BLaER1 (cell line): ENCODE measurements around the gene TTC34.

Experiments
- H3K27ac ChIP-seq: shearing (Covaris generic); formaldehyde crosslinking; 2 replicates; pipeline ENCODE4 v1.8.1; 2022
- H3K27me3 ChIP-seq: shearing (Covaris generic); formaldehyde crosslinking; 2 replicates; pipeline ENCODE4 v1.8.1; 2022
- H3K36me3 ChIP-seq: shearing (Covaris generic); formaldehyde crosslinking; 2 replicates; pipeline ENCODE4 v1.8.1; 2022
- H3K4me1 ChIP-seq: shearing (Covaris generic); formaldehyde crosslinking; 2 replicates; pipeline ENCODE4 v1.8.1; 2022
- H3K4me2 ChIP-seq: shearing (Covaris generic); formaldehyde crosslinking; 2 replicates; pipeline ENCODE4 v1.8.1; 2022
- H3K4me3 ChIP-seq: shearing (Covaris generic); formaldehyde crosslinking; 2 replicates; pipeline ENCODE4 v1.8.1; 2022
- H3K9ac ChIP-seq: shearing (Covaris generic); formaldehyde crosslinking; 2 replicates; pipeline ENCODE4 v1.8.1; 2022
- H3K9me3 ChIP-seq: shearing (Covaris generic); formaldehyde crosslinking; 2 replicates; pipeline ENCODE4 v1.8.1; 2022
- H4K20me1 ChIP-seq: shearing (Covaris generic); formaldehyde crosslinking; 2 replicates; pipeline ENCODE4 v1.8.1; 2022
- Cebpa-rat ChIP-seq: shearing (Covaris generic); IDR thresholded peaks from 2 replicates; pipeline ENCODE4 v1.8.1; 2022

TTC34 gene

GRCh38 chr1:2590233-2591141, 211.0 kb downstream of the TTC34 start:
- H3K27ac ChIP-seq: no peak overlapping the region
- H3K27me3 ChIP-seq: peaks cover 3% of the 10 kb centered on the region; the same call in 1 of the 2 replicates
- no peak overlapping the region for H3K4me2 ChIP-seq
- no peak overlapping the region for H3K9ac ChIP-seq
- peaks cover 9% of the 10 kb centered on the region for H3K36me3 ChIP-seq
- peaks cover 20% of the 10 kb centered on the region for H4K20me1 ChIP-seq
- no peak for TF ChIP-seq Cebpa-rat
- H3K4me3 ChIP-seq: no peak overlapping the region
- H3K9me3 ChIP-seq: no peaks in the 10 kb centered on the region
- H3K4me1 ChIP-seq: peaks cover 56% of the 10 kb centered on the region

GRCh38 chr1:2589431-2590232, 211.9 kb downstream of the TTC34 start:
- Histone ChIP-seq H4K20me1 (peaks cover 20% of the 10 kb centered on the region), H3K4me3 (no peak overlapping the region), H3K27ac (no peak overlapping the region), H3K9me3 (no peaks in the 10 kb centered on the region), H3K9ac (no peak overlapping the region), H3K4me2 (peak overlapping the region; percentile 99), H3K27me3 (peaks cover 3% of the 10 kb centered on the region; the same call in 1 of the 2 replicates), H3K4me1 (peaks cover 63% of the 10 kb centered on the region), H3K36me3 (peaks cover 9% of the 10 kb centered on the region)
- TF ChIP-seq Cebpa-rat: no peak

GRCh38 chr1:2588661-2589430, 212.6 kb downstream of the TTC34 start:
- Histone ChIP-seq H3K4me1 (peaks cover 63% of the 10 kb centered on the region), H3K9ac (0 out of 2 replicates have a peak overlapping the region, but pooled peaks have one; percentile 34), H3K27ac (no peak overlapping the region), H3K4me2 (peak overlapping the region; percentile 99), H4K20me1 (peaks cover 20% of the 10 kb centered on the region), H3K36me3 (peaks cover 9% of the 10 kb centered on the region), H3K9me3 (no peaks in the 10 kb centered on the region), H3K4me3 (no peak overlapping the region), H3K27me3 (peaks cover 3% of the 10 kb centered on the region; the same call in 1 of the 2 replicates)
- no peak for TF ChIP-seq Cebpa-rat

- Histone ChIP-seq H3K36me3 (peaks cover 9% of the 10 kb centered on the region), H3K4me3 (peak overlapping the region; percentile 77), H4K20me1 (peaks cover 20% of the 10 kb centered on the region), H3K27ac (no peak overlapping the region), H3K9ac (0 out of 2 replicates have a peak overlapping the region, but pooled peaks have one; percentile 34), H3K4me1 (peaks cover 63% of the 10 kb centered on the region), H3K4me2 (peak overlapping the region; percentile 99), H3K9me3 (no peaks in the 10 kb centered on the region), H3K27me3 (peaks cover 3% of the 10 kb centered on the region; the same call in 1 of the 2 replicates)
- TF ChIP-seq Cebpa-rat: no peak
These were observed 213.5 kb downstream of the TTC34 start for GRCh38 chr1:2587860-2588571.

- Histone ChIP-seq H3K4me2 (peak overlapping the region; percentile 99), H3K27me3 (peaks cover 3% of the 10 kb centered on the region; the same call in 1 of the 2 replicates), H3K36me3 (peaks cover 9% of the 10 kb centered on the region), H3K27ac (peak overlapping the region; percentile 51), H3K4me1 (peaks cover 65% of the 10 kb centered on the region), H4K20me1 (peaks cover 20% of the 10 kb centered on the region), H3K9ac (peak overlapping the region; percentile 78), H3K9me3 (no peaks in the 10 kb centered on the region), H3K4me3 (peak overlapping the region; percentile 77)
- TF ChIP-seq Cebpa-rat: no peak
These were observed 214.2 kb downstream of the TTC34 start for GRCh38 chr1:2587071-2587859.

GRCh38 chr1:2586154-2587070, 215.1 kb downstream of the TTC34 start, which contains the start of gene PRXL2B:
Gene PRXL2B (plus strand): TSS chr1:2586777. CDS start chr1:2586886, 109 bp downstream.
- TF ChIP-seq Cebpa-rat: no peak
- peak within 1 kb of the TSS; percentile 98 for H3K27ac ChIP-seq

More at GRCh38 chr1:2586154-2587070, 215.1 kb downstream of the TTC34 start, which contains the start of gene PRXL2B:
- Histone ChIP-seq H3K27me3 (peaks cover 3% of the 10 kb centered on the region; the same call in 1 of the 2 replicates), H3K4me3 (peak within 1 kb of the TSS; percentile 77), H4K20me1 (peaks cover 20% of the 10 kb centered on the region), H3K4me1 (peaks cover 68% of the 10 kb centered on the region), H3K4me2 (peak within 1 kb of the TSS; percentile 99), H3K9me3 (no peaks in the 10 kb centered on the region), H3K9ac (peak within 1 kb of the TSS; percentile 88), H3K36me3 (peaks cover 9% of the 10 kb centered on the region)
